ENCODE results near the gene ME1.
"Not testable (repeated sequence)": the region's sequence is repeated elsewhere in the genome, so short reads cannot be mapped to it uniquely, and the experiment has no call there.

Gene ME1

GRCh38 chr6:83341765-83342164 lies 89.1 kb downstream of the ME1 start:
- no peak overlapping the region for H3K9ac ChIP-seq (ENCODE audit: low read length)
- no peak overlapping the region for H2AFZ ChIP-seq (ENCODE audit: low read length)
- H3K27me3 ChIP-seq (replicated peaks; ENCODE audit: insufficient read depth, low read length) = no peaks in the 10 kb centered on the region
- H3K9me3 ChIP-seq (replicated peaks; ENCODE audit: insufficient read depth, low read length) = no peaks in the 10 kb centered on the region
- H3K4me3 ChIP-seq (ENCODE audit: low read length) = no peak overlapping the region
- DNase-seq = no peak
- H3K4me2 ChIP-seq (ENCODE audit: low read depth, low read length) = no peak overlapping the region
- H4K20me1 ChIP-seq (ENCODE audit: insufficient read depth, low read length) = no peaks in the 10 kb centered on the region
- H3K4me1 ChIP-seq (ENCODE audit: low read length) = no peaks in the 10 kb centered on the region
- TF ChIP-seq EZH2 (optimal IDR thresholded peaks at IDR 0.05; ENCODE audit: low read depth, low read length) (no peak), CTCF (IDR thresholded peaks at IDR 0.05; ENCODE audit: low read length) (no peak), EZH2phosphoT487 (IDR thresholded peaks at IDR 0.05; ENCODE audit: low read length) (no peak)
- no peaks in the 10 kb centered on the region for H3K9me2 ChIP-seq (replicated peaks; ENCODE audit: insufficient read depth, low read length)
- H3K36me3 ChIP-seq (replicated peaks; ENCODE audit: insufficient read depth, low read length) = no peaks in the 10 kb centered on the region
- no peak overlapping the region for H3K27ac ChIP-seq (ENCODE audit: low read length)
- H3K79me2 ChIP-seq (ENCODE audit: low read length) = no peaks in the 10 kb centered on the region
- no peaks in the 10 kb centered on the region for H3F3A ChIP-seq (ENCODE audit: insufficient read depth, low read length)

- H4K20me1 ChIP-seq (ENCODE audit: insufficient read depth, low read length); H3K4me2 ChIP-seq (ENCODE audit: low read depth, low read length); H2AFZ ChIP-seq (ENCODE audit: low read length); H3K4me3 ChIP-seq (ENCODE audit: low read length); H3F3A ChIP-seq (ENCODE audit: insufficient read depth, low read length); H3K79me2 ChIP-seq (ENCODE audit: low read length); H3K4me1 ChIP-seq (ENCODE audit: low read length); H3K27ac ChIP-seq (ENCODE audit: low read length); H3K9ac ChIP-seq (ENCODE audit: low read length); H3K36me3 ChIP-seq (replicated peaks; ENCODE audit: insufficient read depth, low read length); H3K9me3 ChIP-seq (replicated peaks; ENCODE audit: insufficient read depth, low read length); DNase-seq; H3K27me3 ChIP-seq (replicated peaks; ENCODE audit: insufficient read depth, low read length); H3K9me2 ChIP-seq (replicated peaks; ENCODE audit: insufficient read depth, low read length): not testable (repeated sequence)
Observed at GRCh38 chr6:83333916-83334315, 96.9 kb downstream of the ME1 start.

- no peak overlapping the region for H3K9ac ChIP-seq (ENCODE audit: low read length)
- H3K79me2 ChIP-seq (ENCODE audit: low read length) = no peaks in the 10 kb centered on the region
- H3K4me2 ChIP-seq (ENCODE audit: low read depth, low read length) = no peak overlapping the region
- H3F3A ChIP-seq (ENCODE audit: insufficient read depth, low read length) = no peaks in the 10 kb centered on the region
- no peaks in the 10 kb centered on the region for H3K9me3 ChIP-seq (replicated peaks; ENCODE audit: insufficient read depth, low read length)
- H3K9me2 ChIP-seq (replicated peaks; ENCODE audit: insufficient read depth, low read length) = no peaks in the 10 kb centered on the region
- H3K4me3 ChIP-seq (ENCODE audit: low read length) = no peak overlapping the region
- H3K4me1 ChIP-seq (ENCODE audit: low read length) = no peaks in the 10 kb centered on the region
- no peaks in the 10 kb centered on the region for H4K20me1 ChIP-seq (ENCODE audit: insufficient read depth, low read length)
- H3K27me3 ChIP-seq (replicated peaks; ENCODE audit: insufficient read depth, low read length) = no peaks in the 10 kb centered on the region
- no peak overlapping the region for H2AFZ ChIP-seq (ENCODE audit: low read length)
- no peak for DNase-seq
- no peaks in the 10 kb centered on the region for H3K36me3 ChIP-seq (replicated peaks; ENCODE audit: insufficient read depth, low read length)
- TF ChIP-seq EZH2phosphoT487 (IDR thresholded peaks at IDR 0.05; ENCODE audit: low read length) (no peak), EZH2 (optimal IDR thresholded peaks at IDR 0.05; ENCODE audit: low read depth, low read length) (no peak), CTCF (IDR thresholded peaks at IDR 0.05; ENCODE audit: low read length) (no peak)
- no peak overlapping the region for H3K27ac ChIP-seq (ENCODE audit: low read length)
Observed at GRCh38 chr6:83333500-83333899, 97.4 kb downstream of the ME1 start.

GRCh38 chr6:83314693-83315092 lies 116.2 kb downstream of the ME1 start:
- no peaks in the 10 kb centered on the region; the same call in 1 of the 2 replicates for H3K36me3 ChIP-seq (replicated peaks; ENCODE audit: insufficient read depth, low read length)
- no peaks in the 10 kb centered on the region for H3K9me2 ChIP-seq (replicated peaks; ENCODE audit: insufficient read depth, low read length)
- H3K4me2 ChIP-seq (ENCODE audit: low read depth, low read length) = no peak overlapping the region
- no peak overlapping the region for H3K9ac ChIP-seq (ENCODE audit: low read length)
- H2AFZ ChIP-seq (ENCODE audit: low read length) = no peak overlapping the region
- H3F3A ChIP-seq (ENCODE audit: insufficient read depth, low read length) = no peaks in the 10 kb centered on the region
- no peak overlapping the region for H3K27ac ChIP-seq (ENCODE audit: low read length)
- H4K20me1 ChIP-seq (ENCODE audit: insufficient read depth, low read length) = no peaks in the 10 kb centered on the region
- no peaks in the 10 kb centered on the region for H3K27me3 ChIP-seq (replicated peaks; ENCODE audit: insufficient read depth, low read length)
- H3K79me2 ChIP-seq (ENCODE audit: low read length) = no peaks in the 10 kb centered on the region
- H3K9me3 ChIP-seq (replicated peaks; ENCODE audit: insufficient read depth, low read length) = no peaks in the 10 kb centered on the region
- H3K4me1 ChIP-seq (ENCODE audit: low read length) = no peaks in the 10 kb centered on the region
- no peak overlapping the region for H3K4me3 ChIP-seq (ENCODE audit: low read length)
- TF ChIP-seq EZH2phosphoT487 (IDR thresholded peaks at IDR 0.05; ENCODE audit: low read length) (no peak), CTCF (IDR thresholded peaks at IDR 0.05; ENCODE audit: low read length) (no peak), EZH2 (optimal IDR thresholded peaks at IDR 0.05; ENCODE audit: low read depth, low read length) (no peak)
- no peak for DNase-seq
